Right lobe of liver (tissue), 4 donors: ENCODE data around the gene FTO.

Source experiments
- CTCF ChIP-seq, 4 donors: fragments of 200-600 bp in 3 of 4; fragments of 450-650 bp in 1 of 4; IDR thresholded peaks; one replicate each; pipeline versions ENCODE4 v1.5.1 to v1.8.0; 2016 to 2022; ENCODE audit warnings: antibody characterized with exemption in 4 of 4, mild to moderate bottlenecking in 2 of 4
- POLR2A ChIP-seq: fragments of 450-650 bp; IDR thresholded peaks from one replicate; pipeline ENCODE4 v1.6.1; 2017; ENCODE audit warnings: antibody characterized with exemption, mild to moderate bottlenecking
- donor health status: DM: no; HTN: no; CAD: no.
- donor health status: DM: no; HTN: no; CAD: no.
- donor health status: DM: no; HTN: yes; CAD: no.

- TF ChIP-seq CTCF (IDR thresholded peaks at IDR 0.05), result no peak
- TF ChIP-seq POLR2A, result no peak
Measured at GRCh38 chr16:53995378-53995777, 291.4 kb downstream of the FTO start.
